ENCODE measurements around the gene GOLPH3L.
"Not testable (repeated sequence)": the region's sequence is repeated elsewhere in the genome, so short reads cannot be mapped to it uniquely, and the experiment has no call there.

The GOLPH3L gene

DNA sequence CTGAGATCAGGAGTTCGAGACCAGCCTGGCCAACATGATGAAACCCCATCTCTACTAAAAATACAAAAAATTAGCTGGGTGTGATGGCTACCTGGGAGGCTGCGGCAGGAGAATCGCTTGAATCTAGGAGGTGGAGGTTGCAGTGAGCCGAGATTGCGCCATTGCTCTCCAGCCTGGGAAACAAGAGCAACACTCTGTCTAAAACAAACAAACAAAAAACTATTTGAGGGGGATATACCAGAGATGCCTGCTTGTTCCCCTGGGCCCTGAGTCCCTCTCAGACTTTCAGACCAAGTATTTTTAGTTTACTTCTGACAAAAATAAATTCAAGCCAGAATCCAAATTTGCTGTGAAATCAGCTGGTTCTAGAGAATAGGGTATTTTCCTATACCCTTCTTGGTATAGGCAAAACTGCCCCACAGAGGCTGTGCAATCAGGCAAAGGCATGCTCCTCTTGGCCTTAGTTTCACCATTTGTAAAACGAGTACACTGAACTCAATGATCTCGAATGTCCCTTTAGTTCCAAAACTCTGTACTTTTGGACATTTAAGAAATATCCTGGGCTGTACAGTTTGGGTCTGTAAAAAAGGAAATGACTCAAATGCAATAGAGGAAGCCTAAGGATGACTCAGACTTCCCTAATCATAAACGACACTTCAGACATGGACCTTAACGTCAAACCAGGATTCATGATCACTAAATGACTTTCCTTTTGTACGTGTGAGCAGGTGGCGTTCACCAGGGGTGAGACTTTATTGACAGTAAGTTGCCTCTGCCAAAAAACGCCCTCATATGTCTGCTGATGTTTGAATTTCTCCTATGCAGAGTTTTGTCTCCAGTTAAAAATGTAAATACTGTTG lies 83.7 kb downstream of the GOLPH3L start:
- FAIRE-seq, result peak; percentile 76

DNA sequence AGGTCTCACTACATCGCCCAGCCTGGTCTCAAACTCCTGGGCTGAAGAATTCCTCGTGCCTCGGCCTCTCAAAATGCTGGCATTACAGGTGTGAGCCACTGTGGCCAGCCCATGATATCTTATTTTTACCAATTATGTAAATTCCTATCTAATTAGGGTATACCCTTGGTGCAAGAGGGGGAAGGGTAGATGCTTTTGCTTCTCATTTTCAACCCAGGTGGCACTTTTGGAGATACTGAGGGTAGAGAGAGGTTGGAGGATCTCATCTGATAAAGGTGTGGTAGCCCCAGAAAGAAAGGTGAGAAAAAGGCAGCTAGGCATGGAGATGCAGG lies 85.0 kb downstream of the GOLPH3L start:
- FAIRE-seq, result no peak

DNA sequence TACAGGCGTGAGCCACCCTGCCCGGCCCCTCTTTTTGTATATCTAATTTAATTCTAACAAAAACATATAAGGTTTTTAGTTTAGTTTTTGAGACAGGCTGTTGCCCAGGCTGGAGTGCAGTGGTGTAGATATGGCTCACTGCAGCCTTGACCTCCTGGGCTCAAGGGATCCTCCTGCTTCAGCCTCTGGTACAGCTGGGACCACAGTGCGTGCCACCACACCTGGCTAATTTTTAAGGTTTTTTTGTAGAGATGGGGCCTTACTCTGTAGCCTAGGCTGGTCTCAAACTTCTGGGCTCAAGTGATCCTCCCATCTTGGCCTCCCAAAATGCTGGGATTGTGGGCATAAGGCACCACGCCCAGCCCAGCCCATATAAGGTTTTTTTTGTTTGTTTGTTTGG lies 86.4 kb downstream of the GOLPH3L start:
- FAIRE-seq, result no peak

DNA sequence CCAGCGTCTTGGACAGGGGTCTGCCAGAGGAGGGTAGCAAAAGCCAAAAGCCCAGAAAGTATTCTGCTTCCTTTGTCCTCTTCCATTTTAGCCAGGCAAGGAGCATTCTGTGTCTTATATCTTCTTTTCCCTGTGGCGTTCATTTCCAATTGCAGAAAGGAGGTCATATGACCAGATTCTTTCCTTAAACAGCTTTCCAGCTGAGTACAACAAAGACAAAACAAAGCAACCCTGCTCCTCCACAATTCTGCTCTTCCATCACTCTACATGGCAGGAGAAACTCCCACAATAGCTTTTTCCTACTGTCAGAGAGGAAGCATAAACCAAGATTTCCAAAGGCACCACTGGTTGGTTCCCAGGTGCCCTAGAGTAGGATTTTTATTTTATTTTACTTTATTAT lies 87.2 kb downstream of the GOLPH3L start:
- no peak for FAIRE-seq

DNA sequence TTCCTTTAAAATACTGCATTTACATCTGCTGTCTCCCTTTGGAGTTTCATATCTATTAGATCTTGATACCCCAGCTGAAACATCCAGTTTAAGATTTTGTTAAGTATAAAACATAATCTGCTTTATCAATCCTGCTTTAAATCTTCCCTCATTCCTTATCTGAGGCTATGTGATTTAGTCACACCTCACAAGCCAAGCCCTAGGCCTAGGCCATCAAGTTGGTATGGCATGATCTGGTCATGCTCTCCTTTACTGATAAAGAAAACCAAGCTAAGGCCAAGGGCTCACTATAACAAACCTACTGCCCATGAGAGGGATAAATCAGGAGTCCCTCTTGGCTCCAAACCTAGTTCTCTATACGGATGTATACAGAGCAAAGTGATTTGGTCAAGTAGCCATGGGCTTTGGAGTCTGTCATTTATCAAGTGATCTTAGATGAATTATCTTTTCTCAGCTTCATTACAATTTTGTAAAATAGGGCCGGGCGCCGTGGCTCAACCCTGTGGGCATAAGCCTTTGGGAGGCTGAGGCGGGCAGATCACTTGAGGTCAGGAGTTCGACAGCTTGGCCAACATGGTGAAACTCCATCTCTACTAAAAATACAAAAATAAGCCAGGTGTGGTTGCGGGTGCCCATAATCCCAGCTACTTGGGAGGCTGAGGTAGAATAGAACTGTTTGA lies 90.4 kb downstream of the GOLPH3L start:
- FAIRE-seq, result no peak

DNA sequence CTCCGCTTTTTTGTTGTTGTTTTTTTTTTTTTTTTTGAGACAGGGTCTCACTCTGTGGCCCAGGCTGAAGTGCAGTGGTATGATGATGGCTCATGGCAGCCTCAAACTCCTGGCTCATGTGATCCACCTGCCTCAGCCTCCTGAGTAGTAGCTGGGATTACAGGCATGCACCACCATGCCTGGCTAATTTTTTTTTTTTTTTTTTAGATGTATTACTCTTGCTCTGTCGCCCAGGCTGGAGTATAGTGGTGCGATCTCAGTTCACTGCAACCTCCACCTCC lies 91.6 kb downstream of the GOLPH3L start:
- not testable (repeated sequence) for FAIRE-seq

DNA sequence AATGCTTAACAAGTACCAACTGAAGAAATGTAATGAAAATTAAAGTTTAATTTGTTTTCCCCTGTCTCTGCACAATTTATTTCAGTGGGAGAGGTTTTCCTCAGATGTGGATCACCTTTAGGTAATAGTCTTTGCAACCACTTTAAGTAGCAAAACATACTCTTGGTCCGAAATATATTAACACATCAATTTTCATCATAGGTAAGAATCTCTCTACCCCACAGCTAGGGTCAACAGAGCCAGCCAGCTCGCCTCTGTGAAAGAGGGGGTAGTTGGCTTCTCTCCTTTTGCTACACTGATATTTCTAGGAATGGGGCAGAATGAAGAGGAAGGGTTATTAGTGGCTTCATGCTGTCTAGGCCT lies 92.7 kb downstream of the GOLPH3L start:
- no peak for FAIRE-seq

DNA sequence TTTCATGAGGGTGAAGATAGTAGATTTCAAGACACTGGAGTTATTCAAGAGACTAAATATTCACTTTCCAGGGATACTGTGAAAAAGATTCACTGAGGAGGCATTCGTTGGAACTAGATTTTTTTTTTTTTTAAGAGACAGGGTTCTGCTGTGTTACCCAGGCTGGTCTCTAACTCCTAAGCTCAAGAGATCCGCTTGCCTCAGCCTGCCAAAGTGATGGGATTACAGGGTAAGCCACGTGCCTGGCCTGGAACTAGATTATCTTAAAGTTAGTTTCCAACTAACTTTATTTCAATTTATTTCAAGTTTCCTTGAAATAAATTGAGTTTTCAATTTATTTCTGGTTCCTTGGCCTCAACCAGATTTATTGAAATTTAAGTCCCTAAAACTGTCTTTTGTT lies 93.2 kb downstream of the GOLPH3L start:
- FAIRE-seq, result no peak

DNA sequence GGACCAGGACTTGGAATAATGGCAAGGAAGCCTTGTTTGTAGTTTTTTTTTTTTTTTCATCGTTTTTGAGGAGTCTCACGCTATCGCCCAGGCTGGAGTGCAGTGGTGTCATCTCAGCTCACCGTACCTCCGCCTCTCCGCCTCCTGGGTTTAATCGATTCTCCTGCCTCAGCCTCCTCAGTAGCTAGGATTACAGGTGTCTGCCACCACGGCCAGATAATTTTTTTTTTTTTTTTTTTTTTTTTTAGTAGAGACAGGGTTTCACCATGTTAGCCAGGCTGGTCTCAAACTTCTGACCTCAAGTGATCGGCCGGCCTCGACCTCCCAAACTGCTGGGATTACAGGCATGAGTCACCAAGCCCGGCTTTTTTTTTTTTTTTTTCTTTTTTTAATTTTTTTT lies 94.6 kb downstream of the GOLPH3L start:
- not testable (repeated sequence) for FAIRE-seq

DNA sequence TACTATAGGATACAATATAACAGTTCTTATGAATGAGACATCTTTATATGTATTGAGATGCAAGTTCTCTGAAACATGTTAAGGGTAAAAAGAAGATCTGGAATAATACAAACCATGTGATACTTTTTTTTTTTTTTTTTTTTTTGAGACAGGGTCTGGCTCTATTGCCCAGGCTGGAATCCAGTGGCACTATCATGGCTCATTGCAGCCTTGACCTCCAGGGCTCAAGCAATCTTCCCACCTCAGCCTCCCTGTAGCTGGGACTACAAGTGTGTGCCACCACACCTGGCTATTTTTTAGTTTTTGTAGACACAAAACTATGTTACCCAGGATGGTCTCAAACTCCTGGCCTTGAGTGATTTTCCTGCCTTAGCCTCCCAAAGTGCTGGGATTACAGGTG lies 95.4 kb downstream of the GOLPH3L start:
- FAIRE-seq, result no peak

DNA sequence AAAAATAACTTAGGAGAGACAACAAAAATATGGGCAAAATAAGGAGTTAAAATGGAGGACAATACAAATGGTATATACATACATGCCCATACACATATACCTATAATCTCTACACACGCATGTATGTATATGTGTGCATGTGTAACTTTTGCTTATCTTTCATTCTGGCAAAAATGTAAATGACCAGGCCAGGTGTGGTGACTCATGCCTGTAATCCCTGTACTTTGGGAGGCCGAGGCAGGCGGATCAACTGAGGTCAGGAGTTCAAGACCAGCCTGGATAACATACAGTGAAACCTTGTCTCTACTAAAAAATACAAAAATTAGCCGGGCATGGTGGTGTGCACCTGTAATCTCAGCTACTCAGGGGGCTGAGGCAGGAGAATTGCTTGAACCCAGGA lies 98.6 kb downstream of the GOLPH3L start:
- not testable (repeated sequence) for FAIRE-seq

DNA sequence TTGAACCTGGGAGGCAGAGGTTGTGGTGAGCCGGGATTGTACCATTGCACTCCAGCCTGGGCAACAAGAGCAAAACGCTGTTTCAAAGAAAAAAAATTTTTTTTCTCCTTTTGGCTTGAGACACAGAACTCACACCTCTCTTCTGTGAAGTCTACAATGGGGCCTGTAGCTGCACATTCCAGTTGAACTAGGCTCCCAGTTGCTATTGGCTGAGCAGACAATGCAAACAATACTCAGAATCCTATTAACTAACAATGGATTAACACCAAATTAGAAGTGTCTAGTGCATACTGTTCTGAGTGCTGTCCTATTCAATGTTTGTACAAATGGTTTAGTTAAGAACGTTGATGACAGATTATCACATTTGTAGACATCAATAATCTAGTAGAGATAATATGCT lies 100.0 kb downstream of the GOLPH3L start:
- no peak for FAIRE-seq

Data from A204.1 (cell line).